Measurements from ENCODE around the gene CYP2C19.
"Not testable (repeated sequence)": the region's sequence is repeated elsewhere in the genome, so short reads cannot be mapped to it uniquely, and the experiment has no call there.

Gene CYP2C19

GRCh38 chr10:94858005-94858404 is 95.5 kb downstream of the CYP2C19 start:
- DNase-seq (ENCODE audit: low read depth, low spot score), result no peak
- H3K4me3 ChIP-seq (ENCODE audit: low read length), result no peak overlapping the region

DNA sequence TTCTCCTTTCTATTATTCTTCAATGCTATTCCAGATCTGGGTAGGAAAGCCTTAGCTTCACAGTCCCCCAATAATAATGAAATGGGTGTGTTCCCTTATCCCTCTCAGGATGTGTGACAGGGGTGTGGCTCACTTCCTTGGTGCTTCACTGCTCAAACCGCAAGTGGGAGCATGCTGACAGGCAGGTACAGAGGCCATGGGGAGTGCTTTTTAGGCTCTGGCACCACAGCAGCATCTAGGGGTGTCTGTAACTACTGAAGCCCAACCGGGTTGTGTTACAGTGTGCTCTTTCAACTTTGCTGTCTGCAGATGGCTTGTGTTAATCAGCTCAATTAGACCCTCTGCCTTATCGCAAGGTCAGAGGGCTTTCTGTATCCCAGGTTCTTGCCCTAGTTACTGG is 96.6 kb downstream of the CYP2C19 start:
- DNase-seq (ENCODE audit: low read depth, low spot score), result no peak

GRCh38 chr10:94878649-94879048 is 116.2 kb downstream of the CYP2C19 start:
- H3K4me3 ChIP-seq (ENCODE audit: low read length), result no peak overlapping the region
- DNase-seq (ENCODE audit: low read depth, low spot score), result no peak

More for the DNA sequence above, 96.6 kb downstream of the CYP2C19 start:
- H3K4me3 ChIP-seq (ENCODE audit: low read length), result no peak overlapping the region

GRCh38 chr10:94879214-94879613 is 116.7 kb downstream of the CYP2C19 start:
- no peak for DNase-seq (ENCODE audit: low read depth, low spot score)

DNA sequence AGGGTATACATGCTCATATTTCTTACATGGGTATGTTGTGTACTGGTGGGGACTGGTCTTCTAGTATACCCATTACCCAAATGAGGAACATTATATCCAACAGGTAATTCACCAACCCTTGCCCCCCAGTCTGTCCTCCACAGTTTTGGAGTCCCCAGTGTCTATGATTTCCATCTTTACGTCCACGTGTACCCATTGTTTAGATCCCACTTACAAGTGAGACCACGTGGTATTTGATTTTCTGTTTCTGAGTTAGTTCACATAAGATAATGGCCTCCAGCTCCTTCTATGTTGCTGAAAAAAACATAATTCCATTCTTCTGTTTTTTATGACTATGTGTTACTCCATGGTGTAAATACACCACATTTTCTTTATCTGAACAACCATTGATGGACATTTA is 126.6 kb downstream of the CYP2C19 start:
- no peak for DNase-seq (ENCODE audit: low read depth, low spot score)
- no peak overlapping the region for H3K4me3 ChIP-seq (ENCODE audit: low read length)

More at GRCh38 chr10:94879214-94879613, 116.7 kb downstream of the CYP2C19 start:
- no peak overlapping the region for H3K4me3 ChIP-seq (ENCODE audit: low read length)

DNA sequence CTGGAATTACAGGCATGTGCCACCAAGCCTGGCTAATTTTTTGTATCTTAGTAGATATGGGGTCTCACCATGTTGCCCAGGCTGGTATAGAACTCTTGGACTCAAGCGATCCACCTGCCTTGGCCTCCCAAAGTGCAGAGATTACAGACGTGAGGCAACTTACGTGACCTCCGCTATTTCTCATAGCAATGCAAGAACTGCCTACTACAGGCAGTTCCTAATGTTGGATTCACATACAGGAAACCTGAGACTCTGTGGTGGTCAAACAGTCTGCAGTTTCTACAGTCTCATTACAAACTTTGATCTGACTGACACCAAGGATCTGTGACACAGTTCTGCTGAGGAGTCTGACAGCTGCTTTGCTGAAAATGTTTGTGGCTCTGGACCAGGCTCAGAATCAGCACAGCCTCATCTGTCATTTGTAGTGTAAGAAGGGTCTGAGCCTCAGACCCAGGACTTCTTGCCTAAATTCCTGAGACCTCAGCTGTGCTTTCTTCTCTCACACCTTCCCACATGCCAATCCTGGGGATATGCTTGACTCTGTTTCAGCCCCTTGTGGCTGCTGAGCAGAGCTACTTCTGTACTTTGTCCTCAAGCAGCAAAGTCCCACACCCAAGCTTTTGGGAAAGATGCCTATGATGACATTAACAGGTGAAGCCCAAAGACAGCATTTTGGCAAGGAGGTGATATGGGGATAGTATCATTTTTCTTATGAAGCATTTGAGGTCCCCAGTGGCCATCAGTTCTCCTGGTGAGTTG is 128.0 kb downstream of the CYP2C19 start:
- DNase-seq (ENCODE audit: low read depth, low spot score), result no peak
- no peak overlapping the region for H3K4me3 ChIP-seq (ENCODE audit: low read length)

- H3K4me3 ChIP-seq (ENCODE audit: low read length); DNase-seq (ENCODE audit: low read depth, low spot score): not testable (repeated sequence)
Observed at GRCh38 chr10:94898414-94898813, 135.9 kb downstream of the CYP2C19 start.

GRCh38 chr10:94902080-94902479 is 139.6 kb downstream of the CYP2C19 start:
- no peak for DNase-seq (ENCODE audit: low read depth, low spot score)
- no peak overlapping the region for H3K4me3 ChIP-seq (ENCODE audit: low read length)

GRCh38 chr10:94902570-94902969 is 140.1 kb downstream of the CYP2C19 start:
- DNase-seq (ENCODE audit: low read depth, low spot score), result no peak
- no peak overlapping the region for H3K4me3 ChIP-seq (ENCODE audit: low read length)

Measured in Jurkat, Clone E6-1 (cell line).